Measurements from ENCODE around the gene SLC35A1.

Gene SLC35A1

DNA sequence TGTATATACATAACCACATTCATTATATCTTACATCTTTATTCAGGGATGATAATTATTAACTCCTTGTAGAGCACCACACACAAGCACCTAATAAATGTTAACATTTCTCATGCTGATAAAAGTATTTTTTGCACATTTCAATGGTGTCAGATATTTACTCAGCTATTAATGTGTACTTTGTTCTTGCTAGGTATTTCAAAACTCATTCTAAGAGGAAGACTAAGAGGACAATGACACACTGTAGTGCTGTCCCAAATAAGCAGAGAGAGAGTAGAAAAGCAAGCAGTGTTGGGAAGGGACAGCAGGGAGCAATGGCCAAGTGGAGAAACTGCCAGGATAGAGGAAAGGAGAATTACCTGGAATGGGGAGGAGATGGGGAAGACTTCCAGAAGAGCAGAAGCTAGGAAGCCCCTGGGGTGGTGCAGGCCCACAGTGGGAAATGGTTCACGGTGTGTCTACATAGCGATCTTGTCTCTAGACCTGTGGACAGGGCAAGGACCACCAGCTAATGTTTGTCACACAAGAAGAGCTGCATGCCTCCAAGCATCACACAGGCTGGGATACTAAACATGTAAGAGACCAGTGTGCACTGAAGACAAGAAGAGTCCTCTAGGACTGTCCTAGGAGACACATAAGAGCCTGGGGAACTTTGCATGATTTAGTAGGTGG is 61.7 kb downstream of the SLC35A1 start:
- no peak for DNase-seq

DNA sequence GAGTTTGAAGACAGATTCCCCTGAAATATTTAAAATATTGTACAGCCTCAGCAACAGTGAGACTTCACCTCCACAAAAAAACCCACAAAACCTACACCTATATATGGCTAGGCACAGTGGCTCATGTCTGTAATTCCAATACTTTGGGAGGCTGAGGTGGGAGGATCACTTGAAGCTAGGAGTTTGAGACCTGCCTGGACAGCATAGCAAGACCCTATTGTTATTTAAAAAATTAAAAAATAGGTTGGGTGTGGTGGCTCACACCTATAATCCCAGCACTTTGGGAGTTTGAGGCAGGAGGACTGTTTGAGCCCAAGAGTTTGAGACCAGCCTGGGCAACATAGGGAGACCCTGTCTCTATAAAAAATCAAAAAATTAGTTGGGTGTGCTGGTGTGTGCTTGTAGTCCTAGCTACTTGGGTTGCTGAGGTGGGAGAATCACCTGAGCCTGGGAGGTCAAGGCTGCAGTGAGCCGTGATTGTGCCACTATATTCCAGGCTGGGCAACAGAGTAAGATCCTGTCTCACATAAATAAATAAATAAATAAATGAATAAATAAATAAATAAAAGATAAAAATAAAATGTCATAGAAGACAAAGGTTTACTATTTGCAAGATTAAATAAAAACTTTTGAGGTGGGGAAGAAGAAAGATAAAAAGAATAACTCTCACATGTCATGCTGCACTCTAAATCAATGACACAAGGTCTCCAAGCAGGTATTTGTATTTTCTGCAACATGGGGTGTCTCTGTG is 65.9 kb downstream of the SLC35A1 start:
- no peak for DNase-seq

DNA sequence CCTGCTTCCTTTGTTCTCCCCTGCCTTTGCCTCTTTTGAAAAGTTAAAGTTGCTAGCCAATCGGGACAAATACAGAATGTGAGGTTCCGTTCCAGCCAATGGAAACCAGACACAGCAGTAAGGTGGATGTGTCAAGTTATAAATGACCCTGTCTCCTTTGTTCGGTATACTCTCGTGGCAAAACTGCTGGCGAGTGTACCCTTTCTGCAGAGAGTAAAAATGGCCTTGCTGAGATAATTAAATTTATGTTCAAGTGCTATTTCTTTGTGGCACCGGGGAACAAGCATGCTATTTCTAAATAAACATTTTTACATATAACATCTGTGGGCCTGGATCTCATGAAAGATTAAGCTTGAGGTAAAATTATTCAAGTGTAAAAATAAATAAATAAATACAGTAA is 66.8 kb downstream of the SLC35A1 start:
- DNase-seq: no peak

DNA sequence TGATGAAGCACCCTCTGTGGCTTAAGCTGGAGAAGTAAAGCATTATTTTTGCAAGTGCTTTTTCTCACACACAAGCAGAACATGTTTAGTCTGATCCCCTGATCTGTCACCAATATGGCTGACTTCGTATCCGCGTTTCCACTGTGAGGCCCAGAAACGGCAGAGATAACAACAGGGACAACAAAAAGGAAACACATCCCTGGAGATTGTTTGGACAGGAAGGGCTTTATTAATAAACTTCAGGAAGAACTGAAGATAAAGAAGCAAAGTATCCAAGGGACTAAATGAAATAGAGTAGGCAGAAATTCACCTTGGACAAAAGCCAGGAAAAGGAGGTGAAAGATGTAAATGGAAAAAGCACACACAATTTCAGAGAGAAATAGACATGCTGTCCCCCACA is 67.8 kb downstream of the SLC35A1 start:
- no peak for DNase-seq

DNA sequence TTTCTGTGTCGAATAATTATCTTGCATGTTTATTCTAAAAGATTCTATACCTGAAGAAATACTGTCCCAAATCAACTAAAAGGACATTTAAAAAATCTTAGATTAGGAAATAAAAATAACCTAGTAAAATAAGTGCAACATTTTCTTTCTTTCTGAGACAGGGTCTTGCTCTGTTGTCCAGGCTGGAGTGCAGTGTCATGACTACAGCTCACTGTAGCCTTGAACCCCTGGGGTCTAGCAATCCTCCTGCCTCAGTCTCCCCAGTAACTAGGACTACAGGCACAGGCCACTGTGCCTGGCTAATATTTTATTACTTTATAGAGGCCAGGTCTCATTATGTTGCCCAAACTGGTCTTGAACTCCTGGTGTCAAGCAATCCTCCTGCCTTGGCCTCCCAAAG is 68.3 kb downstream of the SLC35A1 start:
- no peak for DNase-seq

DNA sequence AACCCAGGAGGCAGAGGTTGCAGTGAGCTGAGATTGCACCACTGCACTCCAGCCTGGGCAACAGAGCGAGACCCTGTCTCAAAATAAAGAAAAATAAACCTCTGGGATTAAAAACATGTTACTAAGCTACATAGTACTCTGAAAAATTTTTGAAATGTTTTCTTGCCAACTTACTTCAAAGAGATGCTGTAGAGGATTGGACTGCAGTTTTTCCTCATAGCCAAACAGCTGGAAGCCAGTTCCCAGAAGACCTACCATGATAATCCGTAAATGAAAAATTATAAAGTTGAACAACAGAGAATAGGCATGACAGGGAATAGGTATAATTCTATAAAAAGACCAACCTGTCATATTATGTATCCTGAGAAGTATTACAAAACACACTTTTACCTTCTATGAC is 69.0 kb downstream of the SLC35A1 start:
- DNase-seq: no peak

DNA sequence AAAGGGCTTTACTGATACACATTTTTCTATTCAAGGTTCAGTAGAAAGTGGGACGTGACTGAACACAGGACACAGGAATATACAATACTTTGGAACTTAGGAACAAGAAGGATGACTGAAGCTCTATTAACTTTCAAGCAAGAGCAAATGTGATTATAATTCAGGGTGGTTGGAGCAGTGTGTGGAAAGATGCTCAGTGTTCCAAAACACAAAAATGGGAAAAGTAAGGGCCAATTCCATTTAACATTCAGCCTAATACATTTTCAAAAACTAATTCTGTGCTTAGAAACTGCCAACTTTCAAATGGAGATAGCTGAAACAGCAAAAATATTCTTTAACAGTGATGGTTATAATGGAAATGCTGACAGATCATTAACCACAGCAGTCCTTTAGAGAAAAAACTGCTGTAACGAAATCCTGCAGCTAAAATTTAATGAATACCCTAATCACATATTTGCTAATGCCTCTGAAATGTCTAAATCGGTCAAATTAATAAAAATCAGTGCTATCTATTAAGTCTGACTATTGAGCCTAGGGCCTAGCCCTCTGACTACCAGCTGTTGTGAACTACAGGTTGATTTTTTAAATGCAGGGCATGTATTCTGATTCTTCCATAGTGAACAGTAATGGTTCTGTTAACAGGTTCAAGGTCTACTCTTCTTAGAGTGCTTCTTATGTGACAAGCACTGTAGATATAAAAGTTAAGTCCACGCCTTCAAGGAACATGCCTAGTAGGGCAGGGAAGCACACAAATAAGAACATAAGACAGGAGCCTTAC is 71.1 kb downstream of the SLC35A1 start:
- no peak for DNase-seq

DNA sequence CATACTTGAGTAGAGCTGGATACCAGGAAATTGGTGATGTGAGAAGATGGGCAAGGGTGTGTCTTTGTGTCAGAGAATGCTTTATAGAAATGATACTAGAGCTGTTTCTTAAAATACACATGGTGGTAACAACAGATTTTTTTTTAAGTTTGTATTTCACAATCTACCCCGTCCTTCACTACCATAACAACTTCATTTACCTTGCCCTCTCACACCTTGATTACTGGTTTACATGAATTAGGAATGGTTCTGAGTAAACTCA is 71.6 kb downstream of the SLC35A1 start:
- no peak for DNase-seq

DNA sequence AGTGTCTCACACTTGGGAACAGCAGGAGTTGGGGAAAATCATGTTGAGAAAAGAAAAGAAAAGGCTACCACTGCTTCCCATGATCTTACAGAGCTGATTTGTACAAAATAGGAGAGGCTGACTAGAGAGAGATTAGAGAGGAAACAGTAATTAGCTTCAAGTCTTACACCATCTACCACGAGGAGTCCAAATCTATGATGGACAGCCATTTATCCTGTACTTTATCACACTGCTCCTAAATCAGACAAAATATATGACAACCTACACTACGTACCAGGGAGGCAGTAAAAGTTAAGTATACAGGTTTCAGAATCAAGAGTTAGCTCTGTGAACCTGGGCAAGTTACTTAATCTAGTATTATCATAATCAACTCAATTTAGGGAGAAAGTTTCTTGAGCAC is 79.0 kb downstream of the SLC35A1 start:
- no peak for DNase-seq

DNA sequence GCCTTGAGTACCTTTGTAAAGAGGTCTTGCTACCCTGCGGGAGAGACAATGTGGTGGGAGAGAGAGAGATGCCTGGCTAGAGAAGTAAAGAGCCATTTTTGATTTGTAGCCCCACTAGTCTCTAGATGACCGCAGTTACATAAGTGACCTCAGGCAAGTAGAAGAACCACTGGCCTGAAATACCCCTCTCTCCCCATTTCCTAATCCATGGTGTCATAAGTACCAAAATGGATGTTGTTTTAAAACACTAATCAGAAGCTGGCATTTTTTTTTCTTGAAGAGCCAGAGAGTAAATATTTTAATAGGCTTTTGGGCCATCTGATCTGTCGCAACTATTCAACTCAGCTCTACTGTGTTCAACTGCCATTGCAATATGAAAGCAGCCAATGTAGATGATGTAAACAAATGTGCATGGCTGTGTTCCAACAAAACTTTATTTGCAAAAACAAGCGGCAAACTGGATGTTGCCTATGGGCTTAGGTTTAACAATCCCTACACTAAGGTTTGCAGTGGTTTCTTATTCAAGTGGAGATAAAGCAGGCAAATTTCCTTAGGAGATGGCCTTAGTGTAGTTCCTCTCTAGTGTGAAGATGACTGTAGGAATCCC is 80.5 kb downstream of the SLC35A1 start:
- no peak for DNase-seq

DNA sequence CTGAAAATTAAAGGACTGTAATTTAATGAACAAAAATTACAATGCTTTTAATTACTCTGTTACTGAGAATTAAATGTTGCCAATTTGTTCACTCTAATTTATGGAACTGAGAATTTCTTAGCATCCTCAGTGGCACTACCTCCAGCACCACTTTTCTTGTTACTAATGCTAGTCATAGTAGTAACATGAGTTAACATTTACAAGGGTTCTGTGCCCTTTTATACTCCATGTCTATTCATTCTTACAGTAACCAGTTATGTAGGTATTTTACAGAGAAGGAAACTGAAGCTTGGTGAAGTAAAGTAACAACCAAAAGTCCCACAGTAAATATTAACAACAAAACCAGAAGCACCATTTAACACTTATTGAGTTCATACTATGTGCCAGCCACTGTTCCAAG is 82.7 kb downstream of the SLC35A1 start:
- DNase-seq: no peak

DNA sequence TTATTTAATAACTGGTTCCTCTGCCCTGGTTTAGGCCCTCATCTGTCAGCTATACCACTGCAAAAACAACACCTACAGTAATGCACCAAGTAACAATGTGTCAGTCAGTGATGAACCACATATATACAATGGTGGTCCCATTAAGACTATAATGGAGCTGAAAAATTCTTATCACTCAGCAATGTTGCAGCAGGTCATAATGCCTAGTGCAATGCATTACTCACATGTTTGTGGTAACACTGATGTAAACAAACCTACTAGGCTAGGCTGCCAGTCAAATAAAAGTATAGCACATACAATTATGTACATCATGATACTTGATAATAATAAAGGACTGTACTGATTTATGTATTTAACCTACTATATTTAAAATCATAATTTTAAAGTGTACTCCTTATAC is 85.7 kb downstream of the SLC35A1 start:
- no peak for DNase-seq

DNA sequence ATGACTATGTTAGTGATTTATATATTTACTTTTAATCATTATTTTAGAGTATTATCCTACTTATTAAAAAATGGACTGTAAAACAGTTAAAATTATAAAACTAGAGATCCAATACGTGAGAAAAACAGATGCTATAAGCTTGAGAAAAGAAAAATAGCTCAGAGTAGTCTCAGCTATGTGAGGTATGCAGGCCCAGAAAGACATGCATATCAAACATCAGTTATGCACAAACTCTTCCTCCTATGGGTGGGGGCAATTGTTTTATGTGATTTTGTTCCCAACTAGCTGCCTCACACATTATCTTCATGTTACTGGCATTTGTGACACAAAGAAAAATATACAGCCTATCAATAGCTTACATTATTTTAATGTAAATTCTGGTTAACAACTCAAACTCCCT is 88.2 kb downstream of the SLC35A1 start:
- DNase-seq: no peak

Data from NCI-H69 (cell line).